HepG2 (cell line): Measurements from ENCODE around the gene AP2B1. TPM values are rescaled to one million over a fixed set of nuclear protein-coding genes. Genes with fewer than 3 reads are reported as not detected.

Source experiments
- ATAC-seq: fragments of 200-7000 bp; cut with Tn5 transposase; 3 replicates; pipeline ENCODE4 v1.9.1; 2020; ENCODE audit warnings: mild to moderate bottlenecking, moderate library complexity
- BruUV-seq: library from RNA; stranded (reverse); fragments of 400-500 nt; replicated peaks from 2 replicates; lab custom pipeline; 2021; lab: Mats Ljungman, UMichigan
- CTCF ChIA-PET: fragments of 300-600 bp; formaldehyde crosslinking; extraction: SDS; loops from one replicate; lab custom pipeline; 2021; ENCODE audit warnings: low total read pairs, inconsistent platforms, low intra/inter-chr PET ratio; lab: Yijun Ruan, JAX
- POLR2A ChIA-PET: fragments of 350-600 bp; sonication (Branson Sonifier 250); formaldehyde crosslinking; loops from one replicate; lab custom pipeline; 2020; ENCODE audit warnings: antibody characterized with exemption, inconsistent platforms; lab: Yijun Ruan, JAX
- DNase-seq: peaks from one replicate; pipeline ENCODE4 v3.0.0-alpha.2; 2015; ENCODE audit warnings: low spot score
- FAIRE-seq: peaks from 3 replicates; lab custom pipeline; 2011; peaks lifted over from hg19 to GRCh38; lab: Jason Lieb, UNC
- H2AFZ ChIP-seq: one replicate; pipeline ENCODE4 v1.6.1; 2011; ENCODE audit warnings: low read length, inconsistent platforms
- H3K27ac ChIP-seq: fragments of 300-600 bp; 3 replicates; pipeline ENCODE4 v1.8.0; 2011; ENCODE audit warnings: mixed run types, mild to moderate bottlenecking, mixed read lengths, low read length, inconsistent platforms; ENCODE audit not compliant: insufficient read depth; ENCODE audit errors: extremely low read length
- H3K27me3 ChIP-seq, 2 experiments: fragments of 200-600 bp in 1 of 2; 2 replicates in 1 of 2; 3 replicates in 1 of 2; pipeline versions ENCODE4 v1.6.0 to v1.8.0; 2011; ENCODE audit warnings: low read length in 2 of 2, mild to moderate bottlenecking in 2 of 2, moderate library complexity in 2 of 2, inconsistent platforms in 1 of 2; ENCODE audit not compliant: insufficient read depth in 2 of 2, control insufficient read depth in 1 of 2
- H3K36me3 ChIP-seq, 2 experiments: fragments of 200-600 bp in 1 of 2; replicated peaks in 1 of 2; 2 replicates in 1 of 2; 3 replicates in 1 of 2; pipeline versions ENCODE4 v1.5.1 to v1.8.0; 2011; ENCODE audit warnings: low read length in 2 of 2, inconsistent platforms in 1 of 2; ENCODE audit not compliant: insufficient read depth in 2 of 2, control insufficient read depth in 1 of 2
- H3K4me1 ChIP-seq: 2 replicates; pipeline ENCODE4 v1.5.1; 2012; ENCODE audit warnings: low read length, inconsistent platforms; ENCODE audit not compliant: insufficient read depth
- H3K4me2 ChIP-seq: 2 replicates; pipeline ENCODE4 v1.6.0; 2011; ENCODE audit warnings: low read depth, low read length, inconsistent platforms
- H3K4me3 ChIP-seq, 3 experiments: fragments of 200-600 bp in 1 of 3; sonication (generic), shearing (Covaris generic) in 1 of 3; replicated peaks in 1 of 3; 2 replicates each; pipeline ENCODE4 v1.5.1; 2011 to 2016; ENCODE audit warnings: low read length in 3 of 3, inconsistent platforms in 2 of 3, low read depth in 2 of 3, mild to moderate bottlenecking in 2 of 3, control low read depth in 1 of 3, mixed read lengths in 1 of 3; ENCODE audit not compliant: insufficient read depth in 1 of 3
- H3K79me2 ChIP-seq: one replicate; pipeline ENCODE4 v1.6.1; 2011; ENCODE audit warnings: low read length, inconsistent platforms; ENCODE audit not compliant: insufficient read depth
- H3K9ac ChIP-seq: 2 replicates; pipeline ENCODE4 v1.6.0; 2011; ENCODE audit warnings: mild to moderate bottlenecking, low read depth, low read length, inconsistent platforms; ENCODE audit not compliant: insufficient read depth
- H3K9me3 ChIP-seq: 2 replicates; pipeline ENCODE4 v1.5.1; 2012; ENCODE audit warnings: mild to moderate bottlenecking, low read length
- H4K20me1 ChIP-seq: 2 replicates; pipeline ENCODE4 v1.6.0; 2011; ENCODE audit warnings: inconsistent platforms, mild to moderate bottlenecking, low read length, moderate library complexity; ENCODE audit not compliant: insufficient read depth
- EP300 ChIP-seq, 3 experiments: sonication (generic) in 1 of 3; formaldehyde crosslinking in 1 of 3; IDR thresholded peaks; 2 replicates each; pipeline versions ENCODE4 v1.5.1 to v1.6.1; 2011 to 2020; ENCODE audit warnings: low read depth in 2 of 3, low read length in 2 of 3, borderline replicate concordance in 1 of 3, improper control_type of control experiment in 1 of 3, mild to moderate bottlenecking in 1 of 3, missing genetic modification reagents in 1 of 3, moderate library complexity in 1 of 3
- ISX ChIP-seq: sonication (generic); formaldehyde crosslinking; conservative IDR thresholded peaks from 2 replicates; pipeline ENCODE4 v1.5.0; 2020; ENCODE audit warnings: missing genetic modification reagents
- MBD4 ChIP-seq: IDR thresholded peaks from 2 replicates; pipeline ENCODE4 v1.6.1; 2012; ENCODE audit warnings: low read length, inconsistent platforms, borderline replicate concordance
- NR2F1 ChIP-seq, 2 experiments: fragments of 450-650 bp in 1 of 2; formaldehyde crosslinking in 1 of 2; IDR thresholded peaks; 2 replicates each; pipeline versions ENCODE4 v1.5.0 to v1.6.1; 2016 to 2020; ENCODE audit warnings: mild to moderate bottlenecking in 1 of 2, missing compliant biosample characterization in 1 of 2, missing genetic modification reagents in 1 of 2, moderate library complexity in 1 of 2
- PCBP2 ChIP-seq: fragments of 200-400 bp; formaldehyde crosslinking; optimal IDR thresholded peaks from 2 replicates; pipeline ENCODE3; 2018; ENCODE audit warnings: low read length, low read depth; ENCODE audit not compliant: poor library complexity, severe bottlenecking
- PRPF4 ChIP-seq: fragments of 200-400 bp; formaldehyde crosslinking; IDR thresholded peaks from 2 replicates; pipeline ENCODE4 v1.6.1; 2016; ENCODE audit warnings: low read length, low read depth; ENCODE audit not compliant: poor library complexity, severe bottlenecking
- RBM39 ChIP-seq: fragments of 200-400 bp; formaldehyde crosslinking; IDR thresholded peaks from one replicate; pipeline ENCODE4 v1.6.1; 2018; ENCODE audit warnings: antibody characterized with exemption, mild to moderate bottlenecking, low read depth, low read length; ENCODE audit not compliant: poor library complexity, severe bottlenecking
- RFXANK ChIP-seq: IDR thresholded peaks from 2 replicates; pipeline ENCODE4 v1.6.1; 2016
- TP53 ChIP-seq: sonication (generic); formaldehyde crosslinking; conservative IDR thresholded peaks from 2 replicates; pipeline ENCODE4 v1.4.0; 2020; ENCODE audit warnings: missing genetic modification reagents
- ZNF138 ChIP-seq: sonication (generic); formaldehyde crosslinking; IDR thresholded peaks from 2 replicates; pipeline ENCODE4 v1.5.0; 2020; ENCODE audit warnings: mild to moderate bottlenecking, low read depth, missing genetic modification reagents
- ZNF232 ChIP-seq: sonication (generic); formaldehyde crosslinking; IDR thresholded peaks from 2 replicates; pipeline ENCODE4 v1.4.0; 2020; ENCODE audit warnings: missing genetic modification reagents, borderline replicate concordance
- ZNF670 ChIP-seq: sonication (generic); formaldehyde crosslinking; IDR thresholded peaks from 2 replicates; pipeline ENCODE4 v1.8.0; 2022; ENCODE audit warnings: mild to moderate bottlenecking, missing genetic modification reagents, borderline replicate concordance
- WGBS: methylation state at CpG from one replicate; pipeline ENCODE4 v1.1.6; 2017; ENCODE audit warnings: low lambda C conversion rate; 5-methylcytosine and 5-hydroxymethylcytosine counted together
- in situ Hi-C: cut with HindIII; loops from 2 replicates; pipeline ENCODE4 v1.10.0; 2017; ENCODE audit warnings: low pct_unique_long_range_greater_than_20kb; ENCODE audit not compliant: extremely low pct_ligation_motif_present
- intact Hi-C: fragments of 100-400 bp; cut with micrococcal nuclease; formaldehyde crosslinking; loops from one replicate; pipeline ENCODE4 v1.10.0; 2022; ENCODE audit not compliant: unreplicated experiment
- polyA plus RNA-seq, 8 experiments: library from polyadenylated mRNA; depleted of rRNA in 3 of 8; stranded (reverse) in 7 of 8; unstranded in 1 of 8; fragments of >200 nt; fragmentation: Illumina TruSeq in 4 of 8; extraction: Trizol in 4 of 8; gene quantifications; 2 replicates each; pipeline versions ENCODE4 v1.2.1 to v1.2.3, GENCODE V29; 2011 to 2016; ENCODE audit warnings: low read depth in 4 of 8, missing spikeins in 1 of 8, mixed read lengths in 1 of 8; ENCODE audit not compliant: insufficient read depth in 1 of 8
- total RNA-seq, 5 experiments: library from RNA; depleted of rRNA; stranded (reverse); fragments of >200 nt; fragmentation: Illumina TruSeq; extraction: Trizol; gene quantifications; 2 replicates each; pipeline ENCODE4 v1.2.3, GENCODE V29; 2016; ENCODE audit warnings: low read depth in 1 of 5
- TF ChIP-seq, protein P1 (sequence below): sonication (generic); formaldehyde crosslinking; IDR thresholded peaks from 2 replicates; pipeline ENCODE4 v1.5.1; 2020; ENCODE audit warnings: missing genetic modification reagents, mild to moderate bottlenecking, borderline replicate concordance
- TF ChIP-seq, protein P2 (sequence below): sonication (generic); formaldehyde crosslinking; IDR thresholded peaks from 2 replicates; pipeline ENCODE4 v1.4.0; 2020; ENCODE audit warnings: missing genetic modification reagents
- TF ChIP-seq, protein P3 (sequence below): sonication (generic); formaldehyde crosslinking; IDR thresholded peaks from 2 replicates; pipeline ENCODE4 v1.5.1; 2020; ENCODE audit warnings: missing genetic modification reagents, mild to moderate bottlenecking, borderline replicate concordance
- TF ChIP-seq, protein P4 (sequence below): sonication (generic); formaldehyde crosslinking; conservative IDR thresholded peaks from 2 replicates; pipeline ENCODE4 v1.5.0; 2020; ENCODE audit warnings: missing genetic modification reagents

AP2B1 gene
- total and polyA plus RNA-seq, 2 of the 13 experiments (the other 11 are each of a cell fraction or from before 2014, with no cell fraction given) = 23.8 to 71.3 TPM

DNA sequence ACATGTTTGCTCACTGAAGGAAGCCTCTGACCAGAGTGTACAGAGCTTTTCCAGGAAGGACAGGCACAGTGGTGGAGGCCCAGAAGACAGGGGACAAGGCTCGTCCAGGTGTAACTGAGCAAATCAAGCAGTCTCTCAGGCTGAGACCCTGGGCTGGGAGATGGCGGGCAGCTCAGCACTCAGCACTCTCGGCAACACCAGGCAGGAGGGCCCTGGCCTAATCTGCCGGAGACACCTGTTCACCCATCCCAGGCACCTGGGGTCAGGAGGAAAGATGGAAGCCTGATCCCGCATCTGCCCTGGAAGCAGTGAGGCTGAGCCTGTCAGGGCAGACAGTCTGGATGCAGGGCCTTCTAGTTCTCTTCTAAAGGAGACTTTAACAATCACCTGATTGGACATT, 149.1 kb downstream of the AP2B1 start (continued):
- TF ChIP-seq ISX (CRISPR knock-in tag) = no peak
- no peak for TF ChIP-seq TP53
- TF ChIP-seq NR2F1 (CRISPR knock-in tag; IDR thresholded peaks at IDR 0.05) = no peak
- no peak for TF ChIP-seq MBD4
- no peak for TF ChIP-seq PCBP2

DNA sequence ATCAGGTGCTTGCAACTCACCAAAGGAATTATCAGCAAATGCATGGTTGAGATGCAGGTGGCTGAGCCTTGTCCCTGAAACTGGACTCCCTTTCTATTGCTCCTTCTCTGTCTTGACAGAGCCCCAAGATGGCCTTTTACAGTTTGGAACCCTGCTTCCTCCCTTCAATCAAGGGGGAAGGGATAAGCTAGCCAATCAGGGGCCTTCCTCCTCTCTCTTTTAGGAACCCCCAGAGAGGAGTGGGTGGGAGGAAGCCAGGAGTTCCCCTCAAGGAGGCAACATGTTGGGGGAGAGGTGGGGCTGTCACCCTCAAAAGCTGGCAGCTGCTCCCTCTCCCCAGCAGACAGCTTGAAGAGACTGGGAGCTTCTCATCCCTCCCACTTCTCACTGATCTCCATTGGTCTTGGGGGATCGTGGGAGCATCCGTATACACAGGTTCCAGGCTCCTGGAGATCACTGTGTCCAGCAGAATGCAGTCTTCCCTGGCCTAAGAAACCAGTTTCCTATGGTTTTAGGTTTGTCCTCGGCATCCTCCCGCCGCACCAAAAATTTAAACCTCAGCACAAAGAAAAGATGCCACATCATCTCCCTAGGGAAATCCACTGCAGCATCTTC, 151.5 kb downstream of the AP2B1 start:
- in situ Hi-C loops (loop anchor here (25.0 kb wide), 1 partner anchor 426 kb away; no protein-coding TSS in a partner anchor), intact Hi-C loops (no loop called here)
- Histone ChIP-seq H3K4me1 (no peaks in the 10 kb centered on the region), H3K4me2 (no peak overlapping the region), H3K9me3 (no peaks in the 10 kb centered on the region), H3K9ac (no peak overlapping the region), H3K27me3 (no peaks in the 10 kb centered on the region), H3K79me2 (no peaks in the 10 kb centered on the region), H3K4me3 (no peak overlapping the region), H3K36me3 (no peaks in the 10 kb centered on the region), H3K27ac (no peak overlapping the region), H4K20me1 (no peaks in the 10 kb centered on the region), H2AFZ (no peak overlapping the region)
- FAIRE-seq (no peak), DNase-seq (no peak), ATAC-seq (no peak)
- WGBS = 46% methylated on average over 5 of the region's 5 CpGs
- ChIA-PET CTCF (no interaction called here), POLR2A (no interaction called here)
- no TSS peak for BruUV-seq
- TF ChIP-seq RBM39 (no peak), ZNF670 (CRISPR knock-in tag) (no peak), ZNF138 (CRISPR knock-in tag) (no peak), RFXANK (CRISPR knock-in tag) (no peak), ZNF232 (CRISPR knock-in tag) (no peak), PRPF4 (no peak), EP300 (IDR thresholded peaks at IDR 0.05; ENCODE audit: low read depth in 2 of 2, low read length in 2 of 2) (no peak), EP300 (CRISPR knock-in tag; IDR thresholded peaks at IDR 0.05; ENCODE audit: borderline replicate concordance) (no peak)
- TF ChIP-seq, protein P1, sequence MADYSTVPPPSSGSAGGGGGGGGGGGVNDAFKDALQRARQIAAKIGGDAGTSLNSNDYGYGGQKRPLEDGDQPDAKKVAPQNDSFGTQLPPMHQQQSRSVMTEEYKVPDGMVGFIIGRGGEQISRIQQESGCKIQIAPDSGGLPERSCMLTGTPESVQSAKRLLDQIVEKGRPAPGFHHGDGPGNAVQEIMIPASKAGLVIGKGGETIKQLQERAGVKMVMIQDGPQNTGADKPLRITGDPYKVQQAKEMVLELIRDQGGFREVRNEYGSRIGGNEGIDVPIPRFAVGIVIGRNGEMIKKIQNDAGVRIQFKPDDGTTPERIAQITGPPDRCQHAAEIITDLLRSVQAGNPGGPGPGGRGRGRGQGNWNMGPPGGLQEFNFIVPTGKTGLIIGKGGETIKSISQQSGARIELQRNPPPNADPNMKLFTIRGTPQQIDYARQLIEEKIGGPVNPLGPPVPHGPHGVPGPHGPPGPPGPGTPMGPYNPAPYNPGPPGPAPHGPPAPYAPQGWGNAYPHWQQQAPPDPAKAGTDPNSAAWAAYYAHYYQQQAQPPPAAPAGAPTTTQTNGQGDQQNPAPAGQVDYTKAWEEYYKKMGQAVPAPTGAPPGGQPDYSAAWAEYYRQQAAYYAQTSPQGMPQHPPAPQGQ (CRISPR knock-in tag) = no peak
- TF ChIP-seq, protein P2, sequence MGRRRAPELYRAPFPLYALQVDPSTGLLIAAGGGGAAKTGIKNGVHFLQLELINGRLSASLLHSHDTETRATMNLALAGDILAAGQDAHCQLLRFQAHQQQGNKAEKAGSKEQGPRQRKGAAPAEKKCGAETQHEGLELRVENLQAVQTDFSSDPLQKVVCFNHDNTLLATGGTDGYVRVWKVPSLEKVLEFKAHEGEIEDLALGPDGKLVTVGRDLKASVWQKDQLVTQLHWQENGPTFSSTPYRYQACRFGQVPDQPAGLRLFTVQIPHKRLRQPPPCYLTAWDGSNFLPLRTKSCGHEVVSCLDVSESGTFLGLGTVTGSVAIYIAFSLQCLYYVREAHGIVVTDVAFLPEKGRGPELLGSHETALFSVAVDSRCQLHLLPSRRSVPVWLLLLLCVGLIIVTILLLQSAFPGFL (CRISPR knock-in tag) = no peak
- TF ChIP-seq, protein P3, sequence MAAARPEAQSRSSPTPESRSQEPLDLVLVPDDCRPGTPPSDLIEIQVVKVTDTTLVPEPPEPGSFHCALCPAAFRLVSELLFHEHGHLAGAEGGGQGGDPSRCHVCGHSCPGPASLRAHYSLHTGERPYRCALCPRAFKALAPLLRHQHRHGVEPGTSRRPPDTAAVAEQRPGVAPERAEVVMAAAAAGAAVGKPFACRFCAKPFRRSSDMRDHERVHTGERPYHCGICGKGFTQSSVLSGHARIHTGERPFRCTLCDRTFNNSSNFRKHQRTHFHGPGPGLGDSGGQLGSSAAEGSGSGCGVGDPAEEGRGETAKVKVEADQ (CRISPR knock-in tag) = no peak
- TF ChIP-seq, protein P4, sequence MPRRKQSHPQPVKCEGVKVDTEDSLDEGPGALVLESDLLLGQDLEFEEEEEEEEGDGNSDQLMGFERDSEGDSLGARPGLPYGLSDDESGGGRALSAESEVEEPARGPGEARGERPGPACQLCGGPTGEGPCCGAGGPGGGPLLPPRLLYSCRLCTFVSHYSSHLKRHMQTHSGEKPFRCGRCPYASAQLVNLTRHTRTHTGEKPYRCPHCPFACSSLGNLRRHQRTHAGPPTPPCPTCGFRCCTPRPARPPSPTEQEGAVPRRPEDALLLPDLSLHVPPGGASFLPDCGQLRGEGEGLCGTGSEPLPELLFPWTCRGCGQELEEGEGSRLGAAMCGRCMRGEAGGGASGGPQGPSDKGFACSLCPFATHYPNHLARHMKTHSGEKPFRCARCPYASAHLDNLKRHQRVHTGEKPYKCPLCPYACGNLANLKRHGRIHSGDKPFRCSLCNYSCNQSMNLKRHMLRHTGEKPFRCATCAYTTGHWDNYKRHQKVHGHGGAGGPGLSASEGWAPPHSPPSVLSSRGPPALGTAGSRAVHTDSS = no peak
